HEK293 (cell line): ENCODE results near the gene AP3D1.

ENCODE experiments used
- BCL11A ChIP-seq: fragments of 450-650 bp; formaldehyde crosslinking; IDR thresholded peaks from 2 replicates; pipeline ENCODE4 v1.5.1; 2016; ENCODE audit warnings: low read depth, missing biosample characterization, missing genetic modification characterization
- YY1 ChIP-seq: fragments of 450-650 bp; formaldehyde crosslinking; IDR thresholded peaks from 2 replicates; pipeline ENCODE4 v1.5.1; 2018; ENCODE audit warnings: missing biosample characterization, missing genetic modification characterization
- ZBTB1 ChIP-seq: fragments of 450-650 bp; formaldehyde crosslinking; IDR thresholded peaks from 2 replicates; pipeline ENCODE4 v1.5.1; 2016; ENCODE audit warnings: missing biosample characterization, missing genetic modification characterization
- ZNF175 ChIP-seq: fragments of 450-650 bp; formaldehyde crosslinking; IDR thresholded peaks from 2 replicates; pipeline ENCODE4 v1.5.1; 2016; ENCODE audit warnings: missing biosample characterization, missing genetic modification characterization
- ZNF248 ChIP-seq: fragments of 450-650 bp; formaldehyde crosslinking; IDR thresholded peaks from 2 replicates; pipeline ENCODE4 v1.5.1; 2017; ENCODE audit warnings: missing biosample characterization, missing genetic modification characterization
- ZNF26 ChIP-seq: fragments of 450-650 bp; formaldehyde crosslinking; IDR thresholded peaks from 2 replicates; pipeline ENCODE4 v1.5.1; 2016; ENCODE audit warnings: missing biosample characterization, missing genetic modification characterization
- ZNF768 ChIP-seq: fragments of 450-650 bp; formaldehyde crosslinking; IDR thresholded peaks from 2 replicates; pipeline ENCODE4 v1.5.1; 2018; ENCODE audit warnings: missing biosample characterization, mild to moderate bottlenecking, missing genetic modification characterization
- TF ChIP-seq, protein P1 (sequence below): fragments of 450-650 bp; formaldehyde crosslinking; IDR thresholded peaks from 2 replicates; pipeline ENCODE4 v1.5.1; 2016; ENCODE audit warnings: missing biosample characterization, missing genetic modification characterization
- TF ChIP-seq, protein P2 (sequence below): sonication (generic); formaldehyde crosslinking; IDR thresholded peaks from 2 replicates; pipeline ENCODE4 v1.8.1; 2022; ENCODE audit warnings: mild to moderate bottlenecking, moderate library complexity, missing genetic modification reagents
- TF ChIP-seq, protein P3 (sequence below): fragments of 450-650 bp; formaldehyde crosslinking; IDR thresholded peaks from 2 replicates; pipeline ENCODE4; 2016; ENCODE audit warnings: missing biosample characterization, missing genetic modification characterization

DNA sequence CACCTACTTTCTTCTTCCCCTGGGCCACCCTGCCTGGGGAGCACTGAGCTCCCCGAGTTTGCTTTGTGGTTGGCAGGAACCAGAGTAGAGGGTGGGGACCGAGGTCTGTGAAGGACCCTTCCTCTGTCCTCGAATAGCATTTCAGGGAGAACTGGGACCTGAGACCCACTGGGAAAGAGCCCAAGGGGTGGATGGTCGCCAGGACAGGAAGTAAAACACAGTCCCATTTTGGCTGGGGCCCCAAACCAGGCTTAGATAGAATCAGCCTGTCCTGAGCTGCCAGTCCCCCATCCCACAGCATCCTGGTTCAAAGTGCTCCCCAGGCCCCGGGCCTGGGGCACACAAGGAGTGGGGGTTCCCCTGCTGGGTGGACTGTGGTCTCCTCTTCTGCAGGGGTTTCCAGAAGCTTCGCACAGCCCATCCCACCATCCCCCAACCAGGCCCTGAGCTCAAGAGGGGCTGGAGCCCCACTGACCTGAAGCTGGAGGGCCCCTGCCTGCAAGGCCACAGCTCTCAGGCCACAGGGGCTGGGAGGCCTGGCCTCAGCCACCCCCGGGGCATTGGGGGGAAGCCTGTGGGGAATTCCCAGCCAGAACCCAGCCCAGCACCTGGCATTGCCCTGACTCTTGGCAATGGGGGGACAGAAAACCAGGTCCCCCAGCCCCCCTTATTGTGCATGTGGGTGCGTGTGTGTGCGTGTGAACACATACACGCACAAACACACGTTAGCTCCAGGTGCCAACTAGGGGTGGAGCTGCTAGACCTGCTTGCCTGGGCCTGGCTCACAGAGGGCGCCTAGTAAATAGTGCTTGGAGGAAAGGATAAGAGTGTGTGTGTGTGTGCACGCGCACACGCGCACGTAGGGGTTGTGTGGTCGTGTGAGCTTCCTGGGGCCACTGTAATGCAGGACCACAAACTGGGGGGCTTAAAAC is 99.3 kb downstream of the AP3D1 start:
- TF ChIP-seq ZNF248 (no peak), YY1 (tag by site-specific recombination) (no peak), ZNF768 (no peak), BCL11A (no peak), ZNF175 (tag by site-specific recombination) (no peak), ZNF26 (no peak), ZBTB1 (no peak)
- TF ChIP-seq, protein P1, sequence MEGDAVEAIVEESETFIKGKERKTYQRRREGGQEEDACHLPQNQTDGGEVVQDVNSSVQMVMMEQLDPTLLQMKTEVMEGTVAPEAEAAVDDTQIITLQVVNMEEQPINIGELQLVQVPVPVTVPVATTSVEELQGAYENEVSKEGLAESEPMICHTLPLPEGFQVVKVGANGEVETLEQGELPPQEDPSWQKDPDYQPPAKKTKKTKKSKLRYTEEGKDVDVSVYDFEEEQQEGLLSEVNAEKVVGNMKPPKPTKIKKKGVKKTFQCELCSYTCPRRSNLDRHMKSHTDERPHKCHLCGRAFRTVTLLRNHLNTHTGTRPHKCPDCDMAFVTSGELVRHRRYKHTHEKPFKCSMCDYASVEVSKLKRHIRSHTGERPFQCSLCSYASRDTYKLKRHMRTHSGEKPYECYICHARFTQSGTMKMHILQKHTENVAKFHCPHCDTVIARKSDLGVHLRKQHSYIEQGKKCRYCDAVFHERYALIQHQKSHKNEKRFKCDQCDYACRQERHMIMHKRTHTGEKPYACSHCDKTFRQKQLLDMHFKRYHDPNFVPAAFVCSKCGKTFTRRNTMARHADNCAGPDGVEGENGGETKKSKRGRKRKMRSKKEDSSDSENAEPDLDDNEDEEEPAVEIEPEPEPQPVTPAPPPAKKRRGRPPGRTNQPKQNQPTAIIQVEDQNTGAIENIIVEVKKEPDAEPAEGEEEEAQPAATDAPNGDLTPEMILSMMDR (tag by site-specific recombination), result no peak
- TF ChIP-seq, protein P2, sequence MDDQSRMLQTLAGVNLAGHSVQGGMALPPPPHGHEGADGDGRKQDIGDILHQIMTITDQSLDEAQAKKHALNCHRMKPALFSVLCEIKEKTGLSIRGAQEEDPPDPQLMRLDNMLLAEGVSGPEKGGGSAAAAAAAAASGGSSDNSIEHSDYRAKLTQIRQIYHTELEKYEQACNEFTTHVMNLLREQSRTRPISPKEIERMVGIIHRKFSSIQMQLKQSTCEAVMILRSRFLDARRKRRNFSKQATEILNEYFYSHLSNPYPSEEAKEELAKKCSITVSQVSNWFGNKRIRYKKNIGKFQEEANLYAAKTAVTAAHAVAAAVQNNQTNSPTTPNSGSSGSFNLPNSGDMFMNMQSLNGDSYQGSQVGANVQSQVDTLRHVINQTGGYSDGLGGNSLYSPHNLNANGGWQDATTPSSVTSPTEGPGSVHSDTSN, result no peak
- TF ChIP-seq, protein P3, sequence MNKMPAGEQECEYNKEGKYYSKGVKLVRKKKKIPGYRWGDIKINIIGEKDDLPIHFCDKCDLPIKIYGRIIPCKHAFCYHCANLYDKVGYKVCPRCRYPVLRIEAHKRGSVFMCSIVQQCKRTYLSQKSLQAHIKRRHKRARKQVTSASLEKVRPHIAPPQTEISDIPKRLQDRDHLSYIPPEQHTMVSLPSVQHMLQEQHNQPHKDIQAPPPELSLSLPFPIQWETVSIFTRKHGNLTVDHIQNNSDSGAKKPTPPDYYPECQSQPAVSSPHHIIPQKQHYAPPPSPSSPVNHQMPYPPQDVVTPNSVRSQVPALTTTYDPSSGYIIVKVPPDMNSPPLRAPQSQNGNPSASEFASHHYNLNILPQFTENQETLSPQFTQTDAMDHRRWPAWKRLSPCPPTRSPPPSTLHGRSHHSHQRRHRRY (tag by site-specific recombination), result no peak
